ENCODE measurements around the gene PRR5. TPM values are rescaled to one million over a fixed set of nuclear protein-coding genes. Genes with fewer than 3 reads are reported as not detected.
A peak's percentile ranks its signal among the peaks of the same experiment; 100 is the strongest.

Gene PRR5
- total RNA-seq, 1 donor from 2014 or later: 14.0 TPM

GRCh38 chr22:44701187-44701790 is 715 bp upstream of the PRR5 start:
- H3K27me3 ChIP-seq (ENCODE audit: control insufficient read depth, insufficient read depth, low read length): peaks cover 2% of the 10 kb centered on the region
- no peak for DNase-seq (ENCODE audit: low read depth)
- TF ChIP-seq CTCF (IDR thresholded peaks at IDR 0.05; ENCODE audit: insufficient read depth, low read length, severe bottlenecking): no peak
- H3K36me3 ChIP-seq (ENCODE audit: control insufficient read depth, insufficient read depth, low read length): peaks cover 1% of the 10 kb centered on the region
- FAIRE-seq: no peak
- H3K4me3 ChIP-seq (ENCODE audit: low read depth, low read length): no peak overlapping the region

- peak overlapping the region; percentile 62 for H3K4me3 ChIP-seq (ENCODE audit: low read depth, low read length)
- FAIRE-seq (no peak), DNase-seq (ENCODE audit: low read depth) (no peak)
- peaks cover 2% of the 10 kb centered on the region for H3K27me3 ChIP-seq (ENCODE audit: control insufficient read depth, insufficient read depth, low read length)
- H3K36me3 ChIP-seq (ENCODE audit: control insufficient read depth, insufficient read depth, low read length): peaks cover 1% of the 10 kb centered on the region
- TF ChIP-seq CTCF (IDR thresholded peaks at IDR 0.05; ENCODE audit: insufficient read depth, low read length, severe bottlenecking): no peak
Observed at GRCh38 chr22:44702479-44703198, 635 bp downstream of the PRR5 start.

- H3K4me3 ChIP-seq (ENCODE audit: low read depth, low read length): peak overlapping the region; percentile 62
- DNase-seq (ENCODE audit: low read depth): no peak
- peaks cover 1% of the 10 kb centered on the region for H3K36me3 ChIP-seq (ENCODE audit: control insufficient read depth, insufficient read depth, low read length)
- FAIRE-seq: no peak
- H3K27me3 ChIP-seq (ENCODE audit: control insufficient read depth, insufficient read depth, low read length): peaks cover 2% of the 10 kb centered on the region
- no peak for TF ChIP-seq CTCF (IDR thresholded peaks at IDR 0.05; ENCODE audit: insufficient read depth, low read length, severe bottlenecking)
Observed at GRCh38 chr22:44703255-44703870, 1.4 kb downstream of the PRR5 start.

- TF ChIP-seq CTCF (IDR thresholded peaks at IDR 0.05; ENCODE audit: insufficient read depth, low read length, severe bottlenecking): no peak
- Histone ChIP-seq H3K27me3 (ENCODE audit: control insufficient read depth, insufficient read depth, low read length) (peaks cover 2% of the 10 kb centered on the region), H3K4me3 (ENCODE audit: low read depth, low read length) (no peak overlapping the region), H3K36me3 (ENCODE audit: control insufficient read depth, insufficient read depth, low read length) (peaks cover 1% of the 10 kb centered on the region)
- FAIRE-seq: no peak
- DNase-seq (ENCODE audit: low read depth): no peak
Observed at GRCh38 chr22:44704159-44705021, 2.4 kb downstream of the PRR5 start.

- no peak for FAIRE-seq
- TF ChIP-seq CTCF (IDR thresholded peaks at IDR 0.05; ENCODE audit: insufficient read depth, low read length, severe bottlenecking): no peak
Observed at GRCh38 chr22:44705022-44705297, 3.0 kb downstream of the PRR5 start.

More at GRCh38 chr22:44705022-44705297, 3.0 kb downstream of the PRR5 start:
- Histone ChIP-seq H3K36me3 (ENCODE audit: control insufficient read depth, insufficient read depth, low read length) (peaks cover 1% of the 10 kb centered on the region), H3K27me3 (ENCODE audit: control insufficient read depth, insufficient read depth, low read length) (peaks cover 2% of the 10 kb centered on the region), H3K4me3 (ENCODE audit: low read depth, low read length) (no peak overlapping the region)
- no peak for DNase-seq (ENCODE audit: low read depth)

Measured in bronchial epithelial cell (primary cell).